Lower lobe of right lung (tissue), 2 donors: ENCODE results near the gene CDH23. TPM values are rescaled to one million over a fixed set of nuclear protein-coding genes. Genes with fewer than 3 reads are reported as not detected.

Experiments
- ATAC-seq, 2 donors: fragments of 200-7000 bp; cut with Tn5 transposase; one replicate each; pipeline ENCODE4 v1.9.1; 2020 to 2022; ENCODE audit warnings: mild to moderate bottlenecking in 2 of 2, moderate library complexity in 2 of 2
- DNase-seq: peaks from one replicate; pipeline ENCODE4 v3.0.0-alpha.2; 2020
- H3K27ac ChIP-seq: fragments of 200-600 bp; one replicate; pipeline ENCODE4 v1.8.0; 2022
- H3K27me3 ChIP-seq: fragments of 200-600 bp; one replicate; pipeline ENCODE4 v1.8.0; 2022; ENCODE audit warnings: low read depth
- H3K36me3 ChIP-seq: fragments of 200-600 bp; one replicate; pipeline ENCODE4 v1.8.0; 2022; ENCODE audit warnings: mild to moderate bottlenecking
- H3K4me1 ChIP-seq: fragments of 200-600 bp; one replicate; pipeline ENCODE4 v1.8.0; 2022
- H3K4me3 ChIP-seq: fragments of 200-600 bp; one replicate; pipeline ENCODE4 v1.8.0; 2022; ENCODE audit warnings: mild to moderate bottlenecking
- H3K9me3 ChIP-seq: fragments of 200-600 bp; one replicate; pipeline ENCODE4 v1.8.0; 2022
- intact Hi-C: fragments of 100-400 bp; cut with DNase I; formaldehyde crosslinking; loops from one replicate; pipeline ENCODE4 v1.11.0; 2022
- total RNA-seq: library from RNA; stranded (reverse); fragmentation: NEBNext Ultra II Directional; extraction: Animal tissue kit (Norgen Biotek cat#: 25700); gene quantifications from one replicate; pipeline ENCODE4 v1.2.1, GENCODE V29; 2021
- TF ChIP-seq, protein P1 (sequence below): fragments of 200-600 bp; IDR thresholded peaks from one replicate; pipeline ENCODE4 v1.8.0; 2022; ENCODE audit warnings: antibody characterized with exemption, mild to moderate bottlenecking
- donor health status: DM: no; HTN: yes; CAD: no; lungs with severe emphysema.

The CDH23 gene
- total RNA-seq, 1 donor from 2014 or later: 9.4 TPM

DNA sequence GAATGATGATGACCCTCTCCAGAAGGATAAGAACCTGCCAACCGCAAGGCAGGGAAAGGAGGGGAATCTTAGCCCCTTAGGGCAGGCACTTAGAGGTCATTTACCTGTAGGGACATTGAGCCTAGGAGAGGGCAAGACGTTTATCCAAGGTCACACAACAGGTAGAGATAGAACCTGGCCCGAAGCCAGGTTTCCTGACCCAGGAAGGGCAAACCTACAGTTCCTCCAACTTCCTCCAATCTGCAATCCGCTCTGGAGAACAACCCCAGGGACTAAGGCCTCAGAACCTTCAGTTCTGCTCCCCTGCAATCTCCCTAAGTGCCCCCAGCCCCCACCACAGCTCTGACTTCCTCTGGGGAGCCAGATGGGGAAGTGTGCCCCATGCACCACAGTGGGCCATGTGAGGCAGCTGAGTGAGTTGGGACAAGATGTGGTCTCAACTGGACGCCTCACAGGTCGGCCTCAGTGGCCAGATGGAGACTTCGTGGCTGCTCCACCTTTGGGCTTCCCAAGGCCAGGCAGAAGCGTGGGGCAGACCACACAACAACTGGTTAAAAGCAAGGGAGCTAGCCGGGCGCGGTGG, 455.7 kb downstream of the CDH23 start:
- TF ChIP-seq, protein P1, sequence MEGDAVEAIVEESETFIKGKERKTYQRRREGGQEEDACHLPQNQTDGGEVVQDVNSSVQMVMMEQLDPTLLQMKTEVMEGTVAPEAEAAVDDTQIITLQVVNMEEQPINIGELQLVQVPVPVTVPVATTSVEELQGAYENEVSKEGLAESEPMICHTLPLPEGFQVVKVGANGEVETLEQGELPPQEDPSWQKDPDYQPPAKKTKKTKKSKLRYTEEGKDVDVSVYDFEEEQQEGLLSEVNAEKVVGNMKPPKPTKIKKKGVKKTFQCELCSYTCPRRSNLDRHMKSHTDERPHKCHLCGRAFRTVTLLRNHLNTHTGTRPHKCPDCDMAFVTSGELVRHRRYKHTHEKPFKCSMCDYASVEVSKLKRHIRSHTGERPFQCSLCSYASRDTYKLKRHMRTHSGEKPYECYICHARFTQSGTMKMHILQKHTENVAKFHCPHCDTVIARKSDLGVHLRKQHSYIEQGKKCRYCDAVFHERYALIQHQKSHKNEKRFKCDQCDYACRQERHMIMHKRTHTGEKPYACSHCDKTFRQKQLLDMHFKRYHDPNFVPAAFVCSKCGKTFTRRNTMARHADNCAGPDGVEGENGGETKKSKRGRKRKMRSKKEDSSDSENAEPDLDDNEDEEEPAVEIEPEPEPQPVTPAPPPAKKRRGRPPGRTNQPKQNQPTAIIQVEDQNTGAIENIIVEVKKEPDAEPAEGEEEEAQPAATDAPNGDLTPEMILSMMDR: no peak
- Histone ChIP-seq H3K27me3 (no peaks in the 10 kb centered on the region), H3K27ac (peak overlapping the region; percentile 98), H3K36me3 (no peaks in the 10 kb centered on the region), H3K9me3 (no peaks in the 10 kb centered on the region), H3K4me1 (peaks cover 39% of the 10 kb centered on the region), H3K4me3 (no peak overlapping the region)
- peak; percentile 11 to 44 for ATAC-seq
- DNase-seq: peak; percentile 85
- intact Hi-C loops: no loop called here

GRCh38 chr10:71854031-71854430, 457.3 kb downstream of the CDH23 start:
- H3K27me3 ChIP-seq: no peaks in the 10 kb centered on the region
- TF ChIP-seq, protein P1: no peak
- no peak for ATAC-seq
- H3K9me3 ChIP-seq: no peaks in the 10 kb centered on the region
- H3K27ac ChIP-seq: no peak overlapping the region
- no peaks in the 10 kb centered on the region for H3K36me3 ChIP-seq
- H3K4me1 ChIP-seq: peaks cover 23% of the 10 kb centered on the region
- no peak overlapping the region for H3K4me3 ChIP-seq
- DNase-seq: no peak
- intact Hi-C loops: no loop called here

DNA sequence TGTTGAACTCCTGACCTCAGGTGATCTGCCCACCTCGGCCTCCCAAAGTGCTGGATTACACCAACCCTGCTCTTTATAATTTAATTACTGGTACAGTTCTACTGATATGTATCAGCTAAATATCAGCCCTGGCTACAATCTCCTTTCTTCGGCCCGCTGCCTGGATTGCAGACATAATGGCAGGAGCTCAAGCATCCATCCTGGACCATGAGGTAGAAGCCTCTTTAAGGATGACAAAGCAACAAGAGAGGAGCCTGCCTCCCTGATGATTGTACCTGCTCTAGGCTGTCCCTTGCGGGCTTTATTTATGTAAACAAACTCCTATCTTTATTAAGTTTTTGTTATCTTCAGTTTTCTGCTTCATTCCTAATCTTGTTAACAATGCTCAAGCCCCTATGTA, 459.9 kb downstream of the CDH23 start:
- H3K9me3 ChIP-seq: no peaks in the 10 kb centered on the region
- peaks cover 26% of the 10 kb centered on the region for H3K4me1 ChIP-seq
- ATAC-seq (no peak), DNase-seq (no peak)
- no peak overlapping the region for H3K27ac ChIP-seq
- no peak overlapping the region for H3K4me3 ChIP-seq
- intact Hi-C loops: no loop called here
- H3K36me3 ChIP-seq: no peaks in the 10 kb centered on the region
- TF ChIP-seq, protein P1: no peak
- H3K27me3 ChIP-seq: no peaks in the 10 kb centered on the region

DNA sequence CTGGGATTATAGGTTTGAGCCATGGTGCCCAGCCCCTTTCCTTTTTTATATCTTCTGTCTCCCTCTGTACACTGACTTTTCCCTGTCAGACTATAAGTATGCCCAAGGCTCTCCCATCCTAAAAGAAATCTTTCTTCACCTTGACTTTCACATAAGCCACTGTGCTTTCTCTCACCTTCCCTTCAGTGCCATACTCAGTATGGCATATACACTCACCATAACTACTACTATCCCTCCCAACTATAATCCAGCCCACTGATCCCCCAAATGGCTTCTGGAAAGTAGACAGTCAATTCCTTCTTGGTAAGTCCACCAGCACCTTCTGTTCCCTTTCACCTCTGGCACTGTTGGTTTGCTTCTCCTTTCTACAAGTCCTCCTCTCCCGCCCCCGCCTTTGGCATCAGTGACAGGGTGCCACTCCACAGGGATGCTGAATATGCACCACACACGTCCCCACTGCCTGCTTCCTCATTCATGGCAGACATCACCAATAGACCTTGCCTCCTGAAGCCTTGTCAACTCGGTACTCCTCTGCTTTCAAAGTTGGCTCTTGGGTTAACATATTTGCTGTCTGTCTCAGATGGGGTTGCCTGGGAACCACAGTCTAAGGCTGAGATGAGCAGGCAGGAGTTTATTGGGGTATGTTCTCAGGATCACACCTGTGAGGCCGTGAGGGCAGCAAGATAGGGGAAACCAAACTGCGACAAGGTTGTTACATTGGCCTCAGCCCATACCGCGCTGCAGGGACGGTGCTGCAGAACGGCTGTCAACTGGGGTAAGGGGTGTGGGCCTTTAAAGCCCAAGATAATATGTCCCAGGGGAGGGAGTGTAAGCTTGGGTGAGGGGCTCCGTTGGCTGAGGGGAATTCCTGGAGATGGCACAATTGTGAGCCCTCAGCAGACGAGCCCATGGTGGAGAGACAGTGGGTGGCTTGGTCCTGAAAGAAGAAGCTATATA, 461.5 kb downstream of the CDH23 start:
- Histone ChIP-seq H3K4me3 (no peak overlapping the region), H3K27ac (no peak overlapping the region), H3K27me3 (no peaks in the 10 kb centered on the region), H3K36me3 (no peaks in the 10 kb centered on the region), H3K4me1 (peaks cover 20% of the 10 kb centered on the region), H3K9me3 (no peaks in the 10 kb centered on the region)
- ATAC-seq: peak; percentile 44 to 55
- TF ChIP-seq, protein P1: no peak
- intact Hi-C loops: no loop called here
- DNase-seq: peak; percentile 86

DNA sequence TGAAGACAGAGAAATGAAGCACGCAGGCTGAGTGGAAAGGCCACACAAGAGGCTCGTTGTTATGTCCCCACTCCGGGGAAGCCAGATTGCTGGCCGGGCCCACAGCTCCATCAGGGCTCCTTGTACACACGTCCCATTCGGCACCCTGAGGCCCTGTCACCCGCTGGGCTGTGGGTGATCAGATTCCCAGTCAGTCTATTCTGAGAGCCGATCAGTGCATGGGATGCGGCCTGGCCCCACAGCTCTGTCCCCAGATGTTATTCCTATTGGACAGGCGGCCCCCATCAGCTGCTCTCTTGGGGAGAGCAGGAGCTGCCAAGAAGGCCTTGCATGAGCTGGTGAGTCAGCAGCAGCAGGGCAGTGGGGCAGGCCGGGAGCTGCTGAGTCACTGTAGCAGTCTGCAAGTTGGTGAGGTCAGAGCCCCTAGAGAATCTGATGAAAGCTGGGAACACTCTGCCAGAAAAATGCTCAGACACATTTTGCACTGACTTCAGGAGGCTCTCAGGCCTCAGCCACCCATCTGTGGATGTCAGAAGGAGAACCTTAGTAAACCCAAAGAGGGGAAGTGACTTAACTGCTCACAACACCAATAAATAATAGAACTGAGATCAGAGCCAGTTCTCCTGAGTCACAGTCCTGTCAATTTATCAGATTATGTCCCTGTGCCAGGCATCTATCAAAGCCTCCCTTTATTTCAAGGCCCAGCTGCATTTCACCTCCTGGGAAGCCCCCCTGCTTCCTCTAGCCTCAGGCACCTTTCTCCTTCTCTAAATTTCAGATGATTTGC, 463.7 kb downstream of the CDH23 start:
- intact Hi-C loops: no loop called here
- peak; percentile 94 to 96 for ATAC-seq

More for the DNA sequence above, 463.7 kb downstream of the CDH23 start:
- H3K27ac ChIP-seq: peak overlapping the region; percentile 68
- TF ChIP-seq, protein P1: no peak
- H3K27me3 ChIP-seq: no peaks in the 10 kb centered on the region
- H3K4me1 ChIP-seq: peaks cover 20% of the 10 kb centered on the region
- peak; percentile 87 for DNase-seq
- H3K4me3 ChIP-seq: no peak overlapping the region
- H3K9me3 ChIP-seq: no peaks in the 10 kb centered on the region
- H3K36me3 ChIP-seq: no peaks in the 10 kb centered on the region
